Activated CD8-positive, alpha-beta T cell treated with anti-CD3 and anti-CD28 coated beads for 36 hours (primary cell): ENCODE data around the gene LARGE2. TPM values are rescaled to one million over a fixed set of nuclear protein-coding genes. Genes with fewer than 3 reads are reported as not detected.
A peak's percentile ranks its signal among the peaks of the same experiment; 100 is the strongest.

Source experiments
- ATAC-seq: fragments of 200-7000 bp; cut with Tn5 transposase; one replicate; pipeline ENCODE4 v1.10.0; 2021; ENCODE audit warnings: mild to moderate bottlenecking, moderate library complexity
- CTCF ChIA-PET: fragments of 350-600 bp; sonication (Branson Sonifier 250); formaldehyde crosslinking; loops from one replicate; lab custom pipeline; 2021; ENCODE audit warnings: antibody characterized with exemption; lab: Charles Lee
- POLR2A ChIA-PET: fragments of 350-600 bp; sonication (Branson Sonifier 250); formaldehyde crosslinking; loops from one replicate; lab custom pipeline; 2021; ENCODE audit warnings: antibody characterized with exemption; lab: Charles Lee
- DNase-seq: peaks from one replicate; pipeline ENCODE4 v3.0.0-alpha.2; 2020
- H3K27ac Mint-ChIP-seq: one replicate; pipeline ENCODE4 v1.8.0; 2021; ENCODE audit warnings: mild to moderate bottlenecking, mixed read lengths
- H3K27me3 Mint-ChIP-seq: one replicate; pipeline ENCODE4 v1.8.0; 2021; ENCODE audit warnings: mixed read lengths
- H3K36me3 Mint-ChIP-seq: one replicate; pipeline ENCODE4 v1.8.0; 2021; ENCODE audit warnings: low read depth, mixed read lengths
- H3K4me1 Mint-ChIP-seq: one replicate; pipeline ENCODE4 v1.8.0; 2021; ENCODE audit warnings: low read depth, mixed read lengths
- H3K4me3 Mint-ChIP-seq: one replicate; pipeline ENCODE4 v1.8.0; 2021; ENCODE audit warnings: mild to moderate bottlenecking, moderate library complexity, mixed read lengths
- H3K9me3 Mint-ChIP-seq: one replicate; pipeline ENCODE4 v1.8.0; 2021; ENCODE audit warnings: mixed read lengths
- intact Hi-C: fragments of 100-400 bp; cut with micrococcal nuclease; formaldehyde crosslinking; loops from one replicate; pipeline ENCODE4 v1.10.0; 2022
- total RNA-seq, 2 experiments: library from RNA; stranded (reverse); gene quantifications; one replicate each; pipeline ENCODE4 v1.2.3, GENCODE V29; 2021
- TF ChIP-seq, protein P1 (sequence below): fragments of 200-600 bp; IDR thresholded peaks from one replicate; pipeline ENCODE4 v1.8.0; 2022; ENCODE audit warnings: antibody characterized with exemption, mild to moderate bottlenecking

LARGE2 gene
- total RNA-seq, 2 experiments from 2014 or later: 0.70 to 1.1 TPM

DNA sequence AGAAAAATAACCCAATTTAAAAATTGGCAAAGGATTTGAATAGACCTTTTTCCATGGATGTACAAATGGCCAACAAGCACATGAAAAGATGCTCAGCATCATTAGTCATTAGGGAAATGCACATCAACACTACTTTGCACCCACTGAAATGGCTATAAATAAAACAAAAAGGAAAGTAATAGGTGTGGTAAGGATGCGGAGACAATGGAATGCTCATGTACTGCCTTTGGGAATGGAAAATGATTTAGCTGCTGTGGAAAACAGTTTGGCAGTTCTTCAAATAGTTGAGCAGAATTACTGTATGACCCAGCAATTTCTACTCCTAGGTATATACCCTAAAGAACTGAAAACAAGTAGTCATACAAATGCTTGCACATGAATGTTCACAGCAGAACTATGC lies 37.4 kb downstream of the LARGE2 start:
- intact Hi-C loops: loop anchor here (10.0 kb wide), 1 partner anchor 355 kb away; no protein-coding TSS in a partner anchor
- peaks cover 21% of the 10 kb centered on the region for H3K36me3 Mint-ChIP-seq
- H3K27me3 Mint-ChIP-seq: no peaks in the 10 kb centered on the region
- no peaks in the 10 kb centered on the region for H3K4me1 Mint-ChIP-seq
- H3K9me3 Mint-ChIP-seq: no peaks in the 10 kb centered on the region
- no peak overlapping the region for H3K4me3 Mint-ChIP-seq
- ATAC-seq: no peak
- no peak for DNase-seq
- CTCF ChIA-PET: interaction anchor here (0.9 to 1.2 kb wide), 3 partner anchors 10 to 318 kb away, joined by 3 to 7 read pairs (median 4); no protein-coding TSS in a partner anchor
- no peak overlapping the region for H3K27ac Mint-ChIP-seq
- POLR2A ChIA-PET: no interaction called here
- TF ChIP-seq, protein P1, sequence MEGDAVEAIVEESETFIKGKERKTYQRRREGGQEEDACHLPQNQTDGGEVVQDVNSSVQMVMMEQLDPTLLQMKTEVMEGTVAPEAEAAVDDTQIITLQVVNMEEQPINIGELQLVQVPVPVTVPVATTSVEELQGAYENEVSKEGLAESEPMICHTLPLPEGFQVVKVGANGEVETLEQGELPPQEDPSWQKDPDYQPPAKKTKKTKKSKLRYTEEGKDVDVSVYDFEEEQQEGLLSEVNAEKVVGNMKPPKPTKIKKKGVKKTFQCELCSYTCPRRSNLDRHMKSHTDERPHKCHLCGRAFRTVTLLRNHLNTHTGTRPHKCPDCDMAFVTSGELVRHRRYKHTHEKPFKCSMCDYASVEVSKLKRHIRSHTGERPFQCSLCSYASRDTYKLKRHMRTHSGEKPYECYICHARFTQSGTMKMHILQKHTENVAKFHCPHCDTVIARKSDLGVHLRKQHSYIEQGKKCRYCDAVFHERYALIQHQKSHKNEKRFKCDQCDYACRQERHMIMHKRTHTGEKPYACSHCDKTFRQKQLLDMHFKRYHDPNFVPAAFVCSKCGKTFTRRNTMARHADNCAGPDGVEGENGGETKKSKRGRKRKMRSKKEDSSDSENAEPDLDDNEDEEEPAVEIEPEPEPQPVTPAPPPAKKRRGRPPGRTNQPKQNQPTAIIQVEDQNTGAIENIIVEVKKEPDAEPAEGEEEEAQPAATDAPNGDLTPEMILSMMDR: no peak

DNA sequence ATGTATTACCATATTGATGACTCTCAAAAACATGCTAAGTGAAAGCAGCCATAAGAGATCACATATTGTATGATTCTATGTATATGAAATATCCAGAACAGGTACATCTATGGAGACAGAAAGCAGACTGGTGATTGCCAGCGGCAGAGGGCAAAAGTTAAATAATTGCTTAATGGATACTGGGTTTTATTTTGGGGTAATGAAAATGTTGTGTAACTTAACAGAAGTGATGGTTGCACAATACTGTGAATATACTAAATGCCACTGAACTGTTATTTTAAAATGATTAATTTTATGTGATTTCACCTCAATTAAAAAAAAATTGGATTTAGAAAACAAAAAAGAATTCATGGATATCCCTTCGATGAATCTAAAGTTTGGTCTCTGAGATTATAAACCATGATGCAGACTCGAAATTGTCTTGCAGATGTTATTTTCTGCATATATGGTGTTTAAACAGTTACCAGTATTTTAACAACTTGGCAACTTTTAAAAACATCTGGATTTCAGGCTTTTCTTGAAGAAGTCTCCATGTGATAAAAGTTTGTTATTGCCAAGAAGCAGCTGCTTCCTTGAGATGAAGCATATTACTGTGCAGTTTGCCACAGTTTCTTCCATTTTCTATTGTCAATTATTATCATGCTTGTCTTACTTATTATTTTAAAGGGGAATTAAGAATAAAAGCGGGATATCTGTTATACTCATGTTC lies 38.1 kb downstream of the LARGE2 start:
- peaks cover 21% of the 10 kb centered on the region for H3K36me3 Mint-ChIP-seq
- H3K4me1 Mint-ChIP-seq: no peaks in the 10 kb centered on the region
- TF ChIP-seq, protein P1: no peak
- H3K9me3 Mint-ChIP-seq: no peaks in the 10 kb centered on the region
- no peaks in the 10 kb centered on the region for H3K27me3 Mint-ChIP-seq
- intact Hi-C loops: loop anchor here (10.0 kb wide), 1 partner anchor 354 kb away; no protein-coding TSS in a partner anchor
- no peak overlapping the region for H3K4me3 Mint-ChIP-seq
- ATAC-seq: no peak
- no peak for DNase-seq
- POLR2A ChIA-PET: no interaction called here
- CTCF ChIA-PET: interaction anchor here (0.6 kb wide), 1 partner anchor 22 kb away, joined by 3 read pairs; no protein-coding TSS in a partner anchor
- H3K27ac Mint-ChIP-seq: no peak overlapping the region

GRCh38 chr11:45961751-45962240 lies 39.3 kb downstream of the LARGE2 start:
- no peaks in the 10 kb centered on the region for H3K9me3 Mint-ChIP-seq
- H3K27me3 Mint-ChIP-seq: no peaks in the 10 kb centered on the region
- intact Hi-C loops: loop anchor here (10.0 kb wide), 1 partner anchor 353 kb away; no protein-coding TSS in a partner anchor
- ChIA-PET CTCF (interaction anchor here (3.1 kb wide), 1 partner anchor 45 kb away, joined by 13 read pairs; no protein-coding TSS in a partner anchor), POLR2A (no interaction called here)
- ATAC-seq (no peak), DNase-seq (no peak)
- TF ChIP-seq, protein P1: no peak
- H3K4me3 Mint-ChIP-seq: no peak overlapping the region
- H3K27ac Mint-ChIP-seq: no peak overlapping the region
- H3K4me1 Mint-ChIP-seq: no peaks in the 10 kb centered on the region
- peaks cover 18% of the 10 kb centered on the region for H3K36me3 Mint-ChIP-seq

- Mint-ChIP-seq H3K4me1 (no peaks in the 10 kb centered on the region), H3K4me3 (no peak overlapping the region), H3K27me3 (no peaks in the 10 kb centered on the region), H3K36me3 (peaks cover 10% of the 10 kb centered on the region), H3K9me3 (no peaks in the 10 kb centered on the region), H3K27ac (no peak overlapping the region)
- TF ChIP-seq, protein P1: peak; percentile 97
- CTCF ChIA-PET: interaction anchor here (0.7 to 5.2 kb wide), 59 partner anchors 8 to 354 kb away, joined by 3 to 89 read pairs (median 6); no protein-coding TSS in a partner anchor
- DNase-seq (peak; percentile 66), ATAC-seq (peak; percentile 95)
- POLR2A ChIA-PET: interaction anchor here (0.7 to 0.8 kb wide), 2 partner anchors 18 to 54 kb away, joined by 3 to 4 read pairs; no protein-coding TSS in a partner anchor
- intact Hi-C loops: loop anchor here (1.0 to 10.0 kb wide), 2 partner anchors 41 to 350 kb away; no protein-coding TSS in a partner anchor
Observed at GRCh38 chr11:45964911-45965389, 42.5 kb downstream of the LARGE2 start.
